GM18507 (cell line): ENCODE results near the gene PLEKHD1.
A peak's percentile ranks its signal among the peaks of the same experiment; 100 is the strongest.
"Not testable (repeated sequence)": the region's sequence is repeated elsewhere in the genome, so short reads cannot be mapped to it uniquely, and the experiment has no call there.

ENCODE experiments used
- DNase-seq: peaks from one replicate; pipeline ENCODE4 v3.0.0; 2011; ENCODE audit warnings: low read depth; ENCODE audit not compliant: insufficient read length; ENCODE audit errors: extremely low spot score
- FAIRE-seq: peaks from 2 replicates; lab custom pipeline; 2011; peaks lifted over from hg19 to GRCh38; lab: Jason Lieb, UNC

Gene PLEKHD1

DNA sequence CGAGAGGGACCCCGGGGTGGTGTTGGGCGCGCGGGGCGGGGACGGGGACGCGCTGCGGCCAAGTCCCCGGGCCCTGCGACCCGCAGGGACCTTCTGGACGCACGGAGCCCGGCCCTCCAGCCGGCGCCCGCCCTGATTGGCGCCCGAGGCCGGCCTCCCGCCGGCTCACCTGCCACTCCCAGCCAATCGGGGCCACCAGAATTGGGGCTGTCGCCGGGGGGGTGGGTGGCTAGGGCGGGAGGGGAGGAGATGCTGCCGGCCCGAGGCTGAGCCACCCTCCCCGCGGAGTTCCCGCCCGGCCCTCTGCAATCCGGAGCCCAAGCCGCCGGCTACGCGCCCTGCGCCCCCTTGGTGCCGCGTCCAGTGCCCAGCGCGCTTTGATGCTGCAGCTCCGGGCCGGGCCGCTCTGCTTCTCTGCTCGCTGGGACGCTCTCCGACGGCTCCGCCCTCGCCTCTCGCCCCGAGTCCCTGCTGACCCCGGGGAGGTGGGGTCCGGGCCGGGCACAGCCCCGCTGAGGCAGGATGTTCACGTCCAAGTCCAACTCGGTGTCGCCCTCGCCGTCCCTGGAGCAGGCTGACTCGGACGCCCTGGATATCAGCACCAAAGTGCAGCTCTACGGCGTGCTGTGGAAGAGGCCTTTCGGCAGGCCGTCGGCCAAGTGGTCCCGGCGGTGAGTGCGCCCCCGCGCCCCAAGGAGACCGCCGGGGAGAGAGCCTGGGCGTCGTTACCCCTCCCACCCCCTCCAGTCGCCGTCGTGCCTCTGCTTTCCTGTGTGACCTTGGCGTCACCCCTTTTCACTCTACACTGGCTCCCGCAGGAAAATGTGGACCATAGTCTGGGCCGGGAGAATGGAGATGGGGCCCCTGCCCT lies at the start of gene PLEKHD1:
PLEKHD1 (plus strand) TSS at position 285 of the 871 bp plus-strand sequence; CDS start at position 523, 238 bp downstream.
- DNase-seq (no peak), FAIRE-seq (no peak)

DNA sequence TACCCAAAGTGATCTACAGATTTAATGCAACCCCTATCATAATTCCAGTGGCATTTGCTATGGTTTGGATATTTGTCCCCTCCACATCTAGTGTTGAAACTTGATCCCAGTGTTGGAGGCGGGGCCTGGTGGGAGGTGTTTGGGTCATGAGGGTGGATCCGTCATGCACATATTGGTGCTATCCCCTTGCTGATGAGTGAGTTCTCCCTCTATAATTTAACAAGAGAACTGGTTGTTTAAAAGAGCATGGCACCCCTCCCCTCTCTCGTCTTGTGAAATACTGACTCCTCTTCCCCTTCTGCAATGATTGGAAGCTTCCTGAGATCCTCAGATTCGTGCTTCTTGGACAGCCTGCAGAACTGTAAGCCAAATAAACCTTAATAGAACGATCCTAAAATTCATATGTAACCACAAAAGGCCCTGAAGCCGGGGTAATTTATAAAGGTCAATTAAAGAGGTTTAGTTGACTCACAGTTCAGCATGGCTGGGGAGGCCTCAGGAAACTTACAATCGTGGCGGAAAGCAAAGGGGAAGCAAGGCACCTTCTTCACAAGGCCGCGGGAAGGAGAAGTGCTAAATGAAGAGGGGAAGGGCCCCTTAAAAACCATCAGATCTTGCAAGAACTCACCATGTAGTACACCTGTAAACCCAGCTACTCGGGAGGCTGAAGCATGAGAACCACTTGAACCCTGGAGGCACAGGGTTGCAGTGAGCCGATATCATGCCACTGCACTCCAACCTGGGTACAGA lies 44.8 kb upstream of the PLEKHD1 start:
- no peak for DNase-seq
- no peak for FAIRE-seq

DNA sequence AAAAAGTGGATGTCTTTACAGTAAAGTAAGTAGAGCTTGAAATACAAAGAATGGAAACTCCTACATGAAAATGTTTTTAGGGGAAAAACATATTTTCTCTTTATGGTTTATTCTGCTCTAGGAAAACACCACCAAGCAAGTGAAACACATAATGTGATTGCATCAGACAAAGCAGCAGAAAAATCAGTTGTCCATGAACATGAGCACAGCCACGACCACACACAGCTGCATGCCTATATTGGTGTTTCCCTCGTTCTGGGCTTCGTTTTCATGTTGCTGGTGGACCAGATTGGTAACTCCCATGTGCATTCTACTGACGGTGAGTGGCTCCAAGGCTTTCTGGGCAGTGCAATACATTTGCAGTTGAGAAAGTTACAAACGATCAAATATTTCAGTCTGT lies 42.6 kb upstream of the PLEKHD1 start:
- no peak for DNase-seq

DNA sequence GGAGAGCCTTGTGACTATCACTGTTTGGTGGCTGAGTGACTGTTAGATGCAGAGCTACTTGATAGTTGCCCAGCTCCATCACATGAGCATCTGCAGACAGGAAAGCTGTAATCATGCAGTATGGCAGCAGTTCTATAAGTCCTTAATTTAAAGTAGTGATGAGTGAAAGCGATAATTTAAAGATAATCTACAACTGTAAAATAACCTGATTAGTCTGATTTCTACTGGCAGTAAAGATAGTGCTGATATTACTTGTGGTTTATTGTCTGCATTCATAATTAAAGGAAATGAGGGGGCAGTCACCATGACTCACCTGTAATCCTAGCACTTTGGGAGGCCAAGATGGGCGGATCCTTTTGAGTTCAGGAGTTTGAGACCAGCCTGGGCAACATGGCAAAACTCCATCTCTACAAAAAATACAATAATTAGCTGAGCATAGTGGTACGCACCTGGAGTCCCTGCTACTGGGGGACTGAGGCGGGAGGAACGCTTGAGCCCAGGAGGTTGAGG lies 41.2 kb upstream of the PLEKHD1 start:
- no peak for FAIRE-seq
- no peak for DNase-seq

More for the DNA sequence above, 42.6 kb upstream of the PLEKHD1 start:
- FAIRE-seq: peak; percentile 86

DNA sequence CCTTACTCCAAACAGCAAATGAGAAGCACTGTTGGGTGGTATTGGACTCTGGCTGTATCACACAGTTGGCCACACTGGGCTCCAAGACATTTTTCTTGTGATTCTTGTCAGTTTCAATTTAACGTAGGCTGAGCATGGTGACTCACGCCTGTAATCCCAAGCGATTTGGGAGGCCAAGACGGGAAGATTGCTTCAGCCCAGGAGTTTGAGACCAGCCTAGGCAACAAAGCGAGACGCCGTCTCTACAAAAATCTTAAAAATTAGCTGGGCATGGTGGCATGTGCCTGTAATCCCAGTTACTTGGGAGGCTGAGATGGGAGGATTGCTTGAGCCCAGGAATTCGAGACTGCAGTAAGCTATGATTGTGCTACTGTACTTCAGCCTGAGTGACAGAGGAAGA lies 35.3 kb upstream of the PLEKHD1 start:
- FAIRE-seq (no peak), DNase-seq (no peak)

DNA sequence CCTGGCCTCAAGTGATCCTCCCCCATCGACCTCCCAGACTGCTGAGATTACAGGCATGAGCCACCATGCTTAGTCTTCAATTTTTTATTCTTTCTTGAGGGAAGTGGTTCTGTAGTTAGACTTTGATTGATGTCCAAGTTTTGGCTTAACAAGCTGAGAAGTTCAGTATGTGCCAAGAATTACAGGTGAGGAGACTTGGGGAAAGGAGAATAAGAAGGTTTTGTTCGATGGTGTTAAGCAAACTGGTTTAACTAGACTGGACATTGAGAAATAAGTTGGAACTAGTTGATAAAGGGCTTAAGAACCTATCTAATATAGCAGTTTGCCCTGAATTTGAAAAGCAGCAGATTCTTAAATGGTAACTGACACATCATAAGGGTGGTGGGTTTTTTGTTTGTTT lies 32.6 kb upstream of the PLEKHD1 start:
- FAIRE-seq (no peak), DNase-seq (no peak)

DNA sequence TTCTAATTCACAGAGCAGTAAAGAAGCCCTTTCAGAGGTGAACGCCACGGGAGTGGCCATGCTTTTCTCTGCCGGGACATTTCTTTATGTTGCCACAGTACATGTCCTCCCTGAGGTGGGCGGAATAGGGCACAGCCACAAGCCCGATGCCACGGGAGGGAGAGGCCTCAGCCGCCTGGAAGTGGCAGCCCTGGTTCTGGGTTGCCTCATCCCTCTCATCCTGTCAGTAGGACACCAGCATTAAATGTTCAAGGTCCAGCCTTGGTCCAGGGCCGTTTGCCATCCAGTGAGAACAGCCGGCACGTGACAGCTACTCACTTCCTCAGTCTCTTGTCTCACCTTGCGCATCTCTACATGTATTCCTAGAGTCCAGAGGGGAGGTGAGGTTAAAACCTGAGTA lies 26.2 kb upstream of the PLEKHD1 start:
- FAIRE-seq: no peak
- no peak for DNase-seq

DNA sequence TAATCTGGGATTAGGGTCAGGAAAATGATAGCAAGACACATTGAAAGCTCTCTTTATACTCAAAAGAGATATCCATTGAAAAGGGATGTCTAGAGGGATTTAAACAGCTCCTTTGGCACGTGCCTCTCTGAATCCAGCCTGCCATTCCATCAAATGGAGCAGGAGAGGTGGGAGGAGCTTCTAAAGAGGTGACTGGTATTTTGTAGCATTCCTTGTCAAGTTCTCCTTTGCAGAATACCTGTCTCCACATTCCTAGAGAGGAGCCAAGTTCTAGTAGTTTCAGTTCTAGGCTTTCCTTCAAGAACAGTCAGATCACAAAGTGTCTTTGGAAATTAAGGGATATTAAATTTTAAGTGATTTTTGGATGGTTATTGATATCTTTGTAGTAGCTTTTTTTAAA lies 25.4 kb upstream of the PLEKHD1 start:
- no peak for DNase-seq
- FAIRE-seq: no peak

DNA sequence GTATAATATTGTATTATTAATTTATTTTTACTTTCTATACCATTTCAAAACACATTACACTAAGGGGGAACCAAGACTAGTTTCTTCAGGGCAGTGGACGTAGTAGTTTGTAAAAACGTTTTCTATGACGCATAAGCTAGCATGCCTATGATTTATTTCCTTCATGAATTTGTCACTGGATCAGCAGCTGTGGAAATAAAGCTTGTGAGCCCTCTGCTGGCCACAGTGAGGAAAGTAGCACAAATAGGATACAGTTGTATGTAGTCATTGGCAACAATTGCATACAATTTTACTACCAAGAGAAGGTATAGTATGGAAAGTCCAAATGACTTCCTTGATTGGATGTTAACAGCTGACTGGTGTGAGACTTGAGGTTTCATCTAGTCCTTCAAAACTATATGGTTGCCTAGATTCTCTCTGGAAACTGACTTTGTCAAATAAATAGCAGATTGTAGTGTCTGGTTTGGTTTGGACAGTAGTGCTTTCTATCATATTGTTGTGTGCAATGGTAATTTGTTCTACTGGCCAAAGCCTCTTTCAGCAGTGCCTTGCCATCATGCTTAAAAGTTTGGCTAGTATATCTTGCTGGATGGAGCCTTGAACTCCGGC lies 24.3 kb upstream of the PLEKHD1 start:
- DNase-seq: no peak
- peak; percentile 84 for FAIRE-seq

DNA sequence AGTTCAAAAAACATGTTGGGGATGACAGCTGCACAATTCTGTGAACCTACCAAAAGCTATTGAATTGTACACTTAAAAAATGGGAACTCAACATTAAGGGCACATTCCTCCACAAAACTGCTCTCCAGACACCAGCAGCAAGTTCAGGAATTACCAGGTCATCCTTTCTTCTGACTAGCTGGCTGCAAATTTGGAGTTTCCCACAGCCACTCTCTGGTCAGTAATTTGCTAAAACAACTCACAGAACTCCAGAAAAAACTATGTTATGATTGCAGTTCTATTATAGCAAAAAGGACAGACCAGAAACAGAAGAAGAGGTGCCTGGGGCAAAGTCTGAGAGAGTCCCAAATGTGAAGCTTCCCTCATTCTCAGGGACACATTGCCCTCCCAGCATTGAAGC lies 20.1 kb upstream of the PLEKHD1 start:
- no peak for FAIRE-seq
- DNase-seq: no peak

DNA sequence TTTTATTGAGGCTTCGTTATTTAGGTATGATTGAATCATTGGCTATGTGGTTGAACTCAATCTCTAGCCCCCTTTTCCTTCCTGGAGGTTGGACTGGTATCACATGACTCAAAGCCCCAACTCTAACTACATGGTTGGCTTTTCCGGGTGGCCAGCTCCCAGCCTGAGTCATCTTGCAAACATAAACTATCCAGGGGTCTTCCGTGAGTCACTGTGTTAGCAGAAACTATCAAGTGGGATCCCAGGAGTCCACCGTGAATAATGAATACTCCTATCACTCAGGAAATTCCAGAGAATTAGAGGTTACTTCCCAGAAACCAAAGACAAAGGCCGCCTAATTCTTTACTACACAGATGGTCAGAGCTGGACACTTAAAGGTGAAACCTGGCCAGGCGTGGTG lies 19.7 kb upstream of the PLEKHD1 start:
- FAIRE-seq: no peak

DNA sequence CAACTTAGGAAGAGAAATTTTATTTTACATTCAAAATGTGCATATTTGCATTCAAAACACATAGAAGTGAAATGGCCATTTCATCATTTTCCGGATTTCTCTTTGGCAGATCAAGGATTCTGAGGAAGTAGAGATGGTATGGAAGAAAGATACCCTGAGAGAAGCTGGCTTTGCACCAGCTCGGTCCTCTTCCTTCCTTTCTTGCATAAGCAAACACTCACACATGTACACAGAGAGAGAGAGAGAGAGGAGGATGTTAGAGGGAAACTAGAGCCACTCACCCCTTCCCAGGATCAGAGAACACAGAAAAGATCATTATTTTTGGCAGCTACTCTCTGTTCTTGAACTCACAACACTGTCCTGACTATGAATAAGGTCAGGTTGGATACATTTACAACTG lies 15.6 kb upstream of the PLEKHD1 start:
- DNase-seq: no peak
- no peak for FAIRE-seq

More for the DNA sequence above, 19.7 kb upstream of the PLEKHD1 start:
- no peak for DNase-seq

DNA sequence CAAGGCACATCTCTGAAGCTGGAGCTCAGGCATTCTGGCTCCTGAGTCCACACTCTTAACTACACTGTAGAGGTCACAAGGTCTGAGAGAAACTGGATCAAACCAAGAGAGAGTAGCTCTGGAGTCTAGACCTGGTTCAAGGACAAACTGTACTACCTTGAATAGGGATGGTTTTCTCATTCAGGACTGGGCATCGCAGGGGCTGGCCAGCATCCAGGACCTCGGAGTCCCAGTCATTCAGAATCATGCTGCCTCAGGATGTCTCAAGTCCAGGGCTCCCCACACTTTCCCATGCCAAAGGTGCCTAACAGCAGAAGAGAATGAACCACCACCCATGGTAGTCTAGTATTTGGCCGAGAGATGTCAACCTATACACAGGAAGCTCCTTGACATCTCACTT lies 13.1 kb upstream of the PLEKHD1 start:
- DNase-seq (no peak), FAIRE-seq (no peak)

DNA sequence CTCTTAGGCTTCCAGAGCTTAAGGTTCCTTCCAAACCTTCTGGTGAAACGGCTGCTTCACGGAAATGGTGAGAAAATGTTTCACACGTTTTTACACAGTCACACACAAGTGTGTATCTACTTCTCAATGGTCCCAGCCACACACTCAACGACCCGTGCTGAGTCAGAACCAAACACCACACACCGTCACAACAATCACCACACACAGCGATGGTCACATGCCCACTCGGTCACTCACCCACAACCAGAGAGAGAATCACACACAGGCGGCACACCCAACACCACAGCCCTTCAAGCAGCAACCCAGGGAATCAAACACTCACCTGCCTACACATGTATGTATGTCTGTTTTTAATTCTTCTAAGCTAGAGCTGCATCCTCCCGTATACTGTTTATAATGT lies 12.6 kb upstream of the PLEKHD1 start:
- DNase-seq: no peak
- FAIRE-seq: no peak

DNA sequence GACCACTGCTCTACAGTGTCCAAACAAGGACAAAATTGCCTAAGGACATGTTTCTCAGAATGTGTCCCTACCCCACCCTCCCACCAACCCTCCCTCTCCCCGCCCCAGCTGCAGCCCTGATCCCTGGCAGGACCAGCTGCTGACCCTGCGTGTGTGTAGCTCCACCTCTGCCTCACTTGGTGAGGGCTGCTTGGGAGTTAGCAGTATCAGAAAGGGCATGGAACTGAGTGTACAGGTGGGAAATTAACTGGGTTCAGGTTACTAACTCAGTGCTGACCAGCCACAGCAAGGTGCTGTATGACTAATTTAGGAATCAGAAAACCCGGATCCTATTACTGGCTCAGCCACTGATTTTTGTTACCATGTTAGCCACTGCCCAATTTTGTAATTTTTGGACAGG lies 11.3 kb upstream of the PLEKHD1 start:
- FAIRE-seq (no peak), DNase-seq (no peak)

DNA sequence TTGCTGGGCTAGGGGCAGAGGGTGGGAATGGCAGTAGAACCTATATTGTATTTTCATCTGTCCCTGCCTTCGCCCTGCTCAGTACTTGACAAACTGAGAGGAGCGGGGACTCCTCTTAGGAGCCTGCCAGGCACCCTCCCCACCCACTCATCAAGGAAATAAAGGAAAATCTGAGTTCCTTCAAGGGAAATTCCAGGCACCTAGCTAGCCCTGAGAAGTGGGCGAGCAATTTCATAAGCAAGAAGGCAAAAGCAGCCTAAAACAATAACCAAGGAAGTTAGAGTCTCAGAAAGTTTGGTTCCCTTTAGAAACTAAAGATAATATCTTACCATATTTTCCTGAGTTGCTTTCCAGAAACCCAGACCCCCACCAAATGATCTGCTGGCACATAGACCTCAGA lies 10.6 kb upstream of the PLEKHD1 start:
- DNase-seq (no peak), FAIRE-seq (no peak)

DNA sequence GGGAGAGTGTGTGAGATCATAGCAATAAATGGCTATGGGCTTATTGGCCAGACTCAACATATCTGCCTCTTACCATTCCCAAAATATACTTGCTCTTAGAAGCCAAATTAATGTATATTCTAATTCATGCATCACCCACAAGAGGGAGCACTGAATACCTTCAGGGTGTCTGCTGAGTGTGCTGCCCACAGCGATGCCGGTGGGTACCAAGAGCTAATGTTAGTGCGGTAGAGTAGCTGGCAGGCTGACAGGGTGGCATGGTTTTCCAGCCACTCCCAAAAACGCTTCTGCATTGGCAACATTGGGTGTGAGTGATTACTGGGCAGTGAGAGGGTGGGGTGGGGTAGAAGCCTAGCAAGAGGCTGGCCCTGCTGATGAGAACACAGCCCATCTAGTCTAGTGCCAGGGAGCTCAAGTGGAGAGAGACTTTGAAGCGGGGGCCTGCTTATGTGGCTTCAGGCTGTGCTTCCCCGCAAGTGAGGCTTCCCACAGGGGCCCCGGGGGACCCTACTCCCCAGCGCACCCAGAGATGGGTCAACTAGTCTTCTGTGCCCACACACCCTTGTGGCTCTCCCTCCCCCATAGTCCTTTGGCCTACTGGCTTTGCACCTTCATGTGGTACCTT lies 9.2 kb upstream of the PLEKHD1 start:
- FAIRE-seq (peak; percentile 67), DNase-seq (no peak)

DNA sequence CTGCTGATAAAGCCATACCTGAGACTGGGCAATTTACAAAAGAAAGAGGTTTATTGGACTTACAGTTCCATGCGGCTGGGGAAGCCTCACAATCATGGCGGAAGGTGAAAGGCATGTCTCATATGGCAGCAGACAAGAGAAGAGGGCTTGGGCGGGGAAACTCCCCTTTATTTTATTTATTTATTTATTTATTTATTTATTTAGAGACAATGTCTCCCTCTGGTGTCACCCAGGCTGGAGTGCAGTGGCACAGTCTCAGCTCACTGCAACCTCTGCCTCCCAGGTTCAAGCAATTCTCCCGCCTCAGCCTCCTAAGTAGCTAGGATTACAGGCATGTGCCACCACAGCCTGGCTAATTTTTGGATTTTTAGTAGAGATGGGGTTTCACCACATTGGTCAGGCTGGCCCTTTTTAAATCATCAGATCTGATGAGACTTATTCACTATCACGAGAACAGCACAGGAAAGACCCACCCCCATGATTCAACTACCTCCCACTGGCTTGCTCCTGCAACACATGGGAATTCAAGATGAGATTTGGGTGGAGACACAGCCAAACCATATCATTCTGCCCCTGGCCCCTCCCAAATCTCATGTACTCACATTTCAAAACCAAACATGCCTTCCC lies 7.6 kb upstream of the PLEKHD1 start:
- DNase-seq, FAIRE-seq: not testable (repeated sequence)

DNA sequence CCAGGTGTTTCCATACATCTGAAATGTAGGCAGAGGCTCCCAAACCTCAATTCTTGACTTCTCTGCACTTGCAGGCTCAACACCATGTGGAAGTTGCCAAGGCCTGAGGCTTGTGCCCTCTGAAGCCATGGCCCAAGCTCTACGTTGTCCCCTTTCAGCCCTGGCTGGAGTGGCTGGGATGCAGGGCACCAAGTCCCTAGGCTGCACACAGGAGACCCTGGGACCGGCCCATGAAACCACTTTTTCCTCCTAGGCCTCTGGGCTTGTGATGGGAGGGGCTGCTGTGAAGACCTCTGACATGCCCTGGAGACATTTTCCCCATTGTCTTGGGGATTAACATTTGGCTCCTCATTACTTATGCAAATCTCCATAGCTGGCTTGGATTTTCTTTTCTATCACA lies 6.5 kb upstream of the PLEKHD1 start:
- FAIRE-seq, DNase-seq: not testable (repeated sequence)
